HepG2 (cell line): Measurements from ENCODE around the gene IL6R. TPM values are rescaled to one million over a fixed set of nuclear protein-coding genes. Genes with fewer than 3 reads are reported as not detected.

Source experiments
- ARNTL ChIP-seq: sonication (generic); formaldehyde crosslinking; IDR thresholded peaks from 2 replicates; pipeline ENCODE4 v1.4.0; 2020; ENCODE audit warnings: mild to moderate bottlenecking, missing genetic modification reagents
- CEBPB ChIP-seq: IDR thresholded peaks from 2 replicates; pipeline ENCODE4 v1.6.1; 2011; ENCODE audit warnings: low read depth, low read length, improper control_type of control experiment, borderline replicate concordance
- ELF4 ChIP-seq: sonication (generic); formaldehyde crosslinking; IDR thresholded peaks from 2 replicates; pipeline ENCODE4 v1.5.0; 2020; ENCODE audit warnings: missing genetic modification reagents, mild to moderate bottlenecking, moderate library complexity, borderline replicate concordance
- ETV5 ChIP-seq: IDR thresholded peaks from 2 replicates; pipeline ENCODE4 v1.6.1; 2018; ENCODE audit warnings: missing biosample characterization, missing genetic modification reagents, inconsistent platforms, borderline replicate concordance
- HMGXB3 ChIP-seq: sonication (generic); formaldehyde crosslinking; IDR thresholded peaks from 2 replicates; pipeline ENCODE4 v1.4.0; 2020; ENCODE audit warnings: missing genetic modification reagents, borderline replicate concordance
- ISL2 ChIP-seq: sonication (generic); formaldehyde crosslinking; IDR thresholded peaks from 2 replicates; pipeline ENCODE4 v1.5.0; 2020; ENCODE audit warnings: missing genetic modification reagents
- KDM4B ChIP-seq: sonication (generic); formaldehyde crosslinking; IDR thresholded peaks from 2 replicates; pipeline ENCODE4 v1.4.0; 2020; ENCODE audit warnings: missing genetic modification reagents
- MTA1 ChIP-seq: sonication (generic); formaldehyde crosslinking; IDR thresholded peaks from 2 replicates; pipeline ENCODE4 v1.4.0; 2020; ENCODE audit warnings: missing genetic modification reagents, mild to moderate bottlenecking, borderline replicate concordance
- NR2F6 ChIP-seq, 2 experiments: IDR thresholded peaks; 2 replicates each; pipeline ENCODE4 v1.6.1; 2016; ENCODE audit warnings: antibody characterized with exemption in 1 of 2, mild to moderate bottlenecking in 1 of 2
- SAP130 ChIP-seq: IDR thresholded peaks from 2 replicates; pipeline ENCODE4 v1.6.1; 2016; ENCODE audit warnings: low read depth
- SMAD1 ChIP-seq: sonication (generic); formaldehyde crosslinking; IDR thresholded peaks from 2 replicates; pipeline ENCODE4 v1.4.0; 2020; ENCODE audit warnings: missing genetic modification reagents, low read depth, mild to moderate bottlenecking, borderline replicate concordance
- SOX5 ChIP-seq: IDR thresholded peaks from 2 replicates; pipeline ENCODE4 v1.6.1; 2016; ENCODE audit warnings: borderline replicate concordance
- SRSF9 ChIP-seq: fragments of 200-400 bp; formaldehyde crosslinking; IDR thresholded peaks from 2 replicates; pipeline ENCODE4 v1.6.1; 2018; ENCODE audit warnings: borderline replicate concordance, mild to moderate bottlenecking, low read depth, low read length; ENCODE audit not compliant: insufficient read depth, poor library complexity, severe bottlenecking
- TFDP2 ChIP-seq: sonication (generic); formaldehyde crosslinking; IDR thresholded peaks from 2 replicates; pipeline ENCODE4 v1.4.0; 2020; ENCODE audit warnings: missing genetic modification reagents
- ZBTB1 ChIP-seq: sonication (generic); formaldehyde crosslinking; IDR thresholded peaks from 2 replicates; pipeline ENCODE4 v1.4.0; 2020; ENCODE audit warnings: missing genetic modification reagents, borderline replicate concordance
- ZNF264 ChIP-seq: sonication (generic); formaldehyde crosslinking; IDR thresholded peaks from 2 replicates; pipeline ENCODE4 v1.4.0; 2020; ENCODE audit warnings: missing genetic modification reagents
- ZNF329 ChIP-seq: sonication (generic); formaldehyde crosslinking; IDR thresholded peaks from 2 replicates; pipeline ENCODE4 v1.9.0; 2021; ENCODE audit warnings: low read depth, mild to moderate bottlenecking, missing genetic modification reagents
- ZNF362 ChIP-seq: sonication (generic); formaldehyde crosslinking; IDR thresholded peaks from 2 replicates; pipeline ENCODE4 v1.4.0; 2020; ENCODE audit warnings: missing genetic modification reagents, mild to moderate bottlenecking, borderline replicate concordance
- ZNF552 ChIP-seq: sonication (generic); formaldehyde crosslinking; IDR thresholded peaks from 2 replicates; pipeline ENCODE4 v1.9.0; 2022; ENCODE audit warnings: missing genetic modification reagents, mild to moderate bottlenecking, borderline replicate concordance
- ZNF589 ChIP-seq: sonication (generic); formaldehyde crosslinking; conservative IDR thresholded peaks from 2 replicates; pipeline ENCODE4 v1.8.0; 2022; ENCODE audit warnings: mild to moderate bottlenecking, moderate library complexity, missing genetic modification reagents
- ZNF678 ChIP-seq: sonication (generic); formaldehyde crosslinking; IDR thresholded peaks from 2 replicates; pipeline ENCODE4 v1.4.0; 2020; ENCODE audit warnings: mild to moderate bottlenecking, missing genetic modification reagents
- ZSCAN31 ChIP-seq: sonication (generic); formaldehyde crosslinking; IDR thresholded peaks from 2 replicates; pipeline ENCODE4 v1.5.0; 2020; ENCODE audit warnings: low read depth, mild to moderate bottlenecking, missing genetic modification reagents
- polyA plus RNA-seq, 8 experiments: library from polyadenylated mRNA; depleted of rRNA in 3 of 8; stranded (reverse) in 7 of 8; unstranded in 1 of 8; fragments of >200 nt; fragmentation: Illumina TruSeq in 4 of 8; extraction: Trizol in 4 of 8; gene quantifications; 2 replicates each; pipeline versions ENCODE4 v1.2.1 to v1.2.3, GENCODE V29; 2011 to 2016; ENCODE audit warnings: low read depth in 4 of 8, missing spikeins in 1 of 8, mixed read lengths in 1 of 8; ENCODE audit not compliant: insufficient read depth in 1 of 8
- total RNA-seq, 5 experiments: library from RNA; depleted of rRNA; stranded (reverse); fragments of >200 nt; fragmentation: Illumina TruSeq; extraction: Trizol; gene quantifications; 2 replicates each; pipeline ENCODE4 v1.2.3, GENCODE V29; 2016; ENCODE audit warnings: low read depth in 1 of 5

Gene IL6R
- total and polyA plus RNA-seq, 2 of the 13 experiments (the other 11 are each of a cell fraction or from before 2014, with no cell fraction given) = 5.0 to 24.5 TPM

- TF ChIP-seq ZNF362 (CRISPR knock-in tag) (peak; percentile 54; the same call in 1 of the 2 replicates), CEBPB (peak; percentile 69; the same call in 1 of the 2 replicates), KDM4B (CRISPR knock-in tag) (peak; percentile 60; the same call in 1 of the 2 replicates), ELF4 (CRISPR knock-in tag) (no peak), HMGXB3 (CRISPR knock-in tag) (no peak; the same call in 1 of the 2 replicates), MTA1 (CRISPR knock-in tag) (peak; percentile 35; the same call in 1 of the 2 replicates), SMAD1 (CRISPR knock-in tag) (no peak), NR2F6 (IDR thresholded peaks at IDR 0.05) (no peak), NR2F6 (CRISPR knock-in tag; IDR thresholded peaks at IDR 0.05) (peak; percentile 83), ETV5 (CRISPR knock-in tag) (peak; percentile 82; the same call in 1 of the 2 replicates), TFDP2 (CRISPR knock-in tag) (no peak; the same call in 1 of the 2 replicates), ARNTL (CRISPR knock-in tag) (peak; percentile 80), SRSF9 (no peak), ZNF589 (CRISPR knock-in tag) (no peak), SOX5 (peak; percentile 81; the same call in 1 of the 2 replicates), ZNF678 (no peak), ZNF264 (CRISPR knock-in tag) (0 out of 2 replicates have a peak, but pooled peaks have one; percentile 73), SAP130 (CRISPR knock-in tag) (peak; percentile 90), ZBTB1 (CRISPR knock-in tag) (no peak), ISL2 (CRISPR knock-in tag) (0 out of 2 replicates have a peak, but pooled peaks have one; percentile 31), ZNF329 (CRISPR knock-in tag) (no peak), ZSCAN31 (CRISPR knock-in tag) (no peak), ZNF552 (CRISPR knock-in tag) (no peak)
Observed at GRCh38 chr1:154419620-154420571, 14.8 kb downstream of the IL6R start (continued).
